Astrocyte of the spinal cord (primary cell): ENCODE data around the gene EHMT1.

Experiments used
- DNase-seq: peaks from one replicate; pipeline ENCODE4 v3.0.0; 2011; ENCODE audit warnings: low read depth, low spot score
- H3K4me3 ChIP-seq: 2 replicates; pipeline ENCODE4 v1.5.1; 2011; ENCODE audit warnings: low read depth, mild to moderate bottlenecking, low read length, moderate library complexity
- CTCF ChIP-seq: IDR thresholded peaks from 2 replicates; pipeline ENCODE4 v1.5.1; 2012; ENCODE audit warnings: low read depth, mild to moderate bottlenecking, low read length, inconsistent platforms
- in situ Hi-C: cut with HindIII; loops from 2 replicates; pipeline ENCODE4 v1.10.0; 2017; ENCODE audit warnings: low sequenced_read_pairs

EHMT1 gene

GRCh38 chr9:137811283-137811870, 192.6 kb downstream of the EHMT1 start:
- H3K4me3 ChIP-seq, result no peak overlapping the region
- TF ChIP-seq CTCF, result no peak
- in situ Hi-C loops, result no loop called here
- no peak for DNase-seq

- no peak for DNase-seq
- in situ Hi-C loops, result no loop called here
- TF ChIP-seq CTCF, result no peak
- H3K4me3 ChIP-seq, result no peak overlapping the region
Observed at GRCh38 chr9:137812356-137813023, 193.7 kb downstream of the EHMT1 start.

GRCh38 chr9:137813167-137813566, 194.4 kb downstream of the EHMT1 start:
- TF ChIP-seq CTCF, result no peak
- in situ Hi-C loops, result no loop called here

GRCh38 chr9:137813651-137814415, 195.0 kb downstream of the EHMT1 start:
- no peak for TF ChIP-seq CTCF
- in situ Hi-C loops, result no loop called here
- no peak overlapping the region for H3K4me3 ChIP-seq
- no peak for DNase-seq

More at GRCh38 chr9:137813167-137813566, 194.4 kb downstream of the EHMT1 start:
- DNase-seq, result no peak
- no peak overlapping the region for H3K4me3 ChIP-seq

GRCh38 chr9:137814436-137814835, 195.6 kb downstream of the EHMT1 start:
- no peak for TF ChIP-seq CTCF
- no peak for DNase-seq
- in situ Hi-C loops, result no loop called here
- H3K4me3 ChIP-seq, result no peak overlapping the region

- no peak overlapping the region for H3K4me3 ChIP-seq
- DNase-seq, result no peak
- TF ChIP-seq CTCF, result no peak
- in situ Hi-C loops, result no loop called here
Observed at GRCh38 chr9:137814841-137815240, 196.0 kb downstream of the EHMT1 start.
